Measurements from ENCODE around the gene PTPRM.

DNA sequence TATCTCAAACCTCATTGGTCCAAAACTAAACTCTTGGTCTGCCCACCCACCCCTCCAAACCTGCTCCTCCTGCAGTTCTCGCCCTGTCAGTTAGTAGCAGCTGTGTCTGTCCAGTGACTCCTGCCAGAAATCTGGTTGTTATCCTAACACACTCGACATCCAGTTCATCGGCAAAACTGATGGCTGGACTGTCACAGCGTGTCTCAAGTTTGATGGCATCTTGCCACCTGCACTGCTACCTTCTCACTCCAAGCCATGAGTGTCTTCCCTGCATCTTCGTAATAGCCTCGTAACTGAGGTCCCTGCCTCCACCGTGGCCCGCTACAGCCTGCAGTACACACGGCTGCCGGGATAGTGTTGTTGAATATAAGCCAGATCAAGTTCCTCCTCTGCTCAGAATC lies 572.0 kb downstream of the PTPRM start:
- TF ChIP-seq, protein P1, sequence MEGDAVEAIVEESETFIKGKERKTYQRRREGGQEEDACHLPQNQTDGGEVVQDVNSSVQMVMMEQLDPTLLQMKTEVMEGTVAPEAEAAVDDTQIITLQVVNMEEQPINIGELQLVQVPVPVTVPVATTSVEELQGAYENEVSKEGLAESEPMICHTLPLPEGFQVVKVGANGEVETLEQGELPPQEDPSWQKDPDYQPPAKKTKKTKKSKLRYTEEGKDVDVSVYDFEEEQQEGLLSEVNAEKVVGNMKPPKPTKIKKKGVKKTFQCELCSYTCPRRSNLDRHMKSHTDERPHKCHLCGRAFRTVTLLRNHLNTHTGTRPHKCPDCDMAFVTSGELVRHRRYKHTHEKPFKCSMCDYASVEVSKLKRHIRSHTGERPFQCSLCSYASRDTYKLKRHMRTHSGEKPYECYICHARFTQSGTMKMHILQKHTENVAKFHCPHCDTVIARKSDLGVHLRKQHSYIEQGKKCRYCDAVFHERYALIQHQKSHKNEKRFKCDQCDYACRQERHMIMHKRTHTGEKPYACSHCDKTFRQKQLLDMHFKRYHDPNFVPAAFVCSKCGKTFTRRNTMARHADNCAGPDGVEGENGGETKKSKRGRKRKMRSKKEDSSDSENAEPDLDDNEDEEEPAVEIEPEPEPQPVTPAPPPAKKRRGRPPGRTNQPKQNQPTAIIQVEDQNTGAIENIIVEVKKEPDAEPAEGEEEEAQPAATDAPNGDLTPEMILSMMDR (IDR thresholded peaks at IDR 0.05), result no peak
- no peak for TF ChIP-seq RFX5 (IDR thresholded peaks at IDR 0.05)
- TF ChIP-seq, protein P2, sequence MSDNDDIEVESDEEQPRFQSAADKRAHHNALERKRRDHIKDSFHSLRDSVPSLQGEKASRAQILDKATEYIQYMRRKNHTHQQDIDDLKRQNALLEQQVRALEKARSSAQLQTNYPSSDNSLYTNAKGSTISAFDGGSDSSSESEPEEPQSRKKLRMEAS (IDR thresholded peaks at IDR 0.05), result no peak
- no peak for TF ChIP-seq GATA3 (IDR thresholded peaks at IDR 0.05; ENCODE audit: borderline replicate concordance)
- no peak for TF ChIP-seq SMC3 (IDR thresholded peaks at IDR 0.05)
